Measurements from ENCODE around the gene DNAJC11. TPM values are rescaled to one million over a fixed set of nuclear protein-coding genes. Genes with fewer than 3 reads are reported as not detected.
"Not testable (repeated sequence)": the region's sequence is repeated elsewhere in the genome, so short reads cannot be mapped to it uniquely, and the experiment has no call there.

Gene DNAJC11
- polyA plus RNA-seq, 2 of the 4 experiments (the other 2 are of a cell fraction), result 35.7 to 48.5 TPM

- peak overlapping the region; percentile 90 for H3K4me2 ChIP-seq
- ChIA-PET CTCF (interaction anchor here (0.6 to 2.3 kb wide), 4 partner anchors 12 to 47 kb away, joined by 3 to 6 read pairs (median 4); partner anchors contain the start of genes NOL9 and TAS1R1), POLR2A (interaction anchor here (0.7 kb wide), 1 partner anchor 20 kb away, joined by 3 read pairs; the partner anchor contains the start of gene ZBTB48)
- TF ChIP-seq CBX2 (IDR thresholded peaks at IDR 0.05; ENCODE audit: borderline replicate concordance, low read depth) (no peak), KDM1A (IDR thresholded peaks at IDR 0.05; ENCODE audit: low read depth) (no peak), HMGXB4 (CRISPR knock-in tag; IDR thresholded peaks at IDR 0.05; ENCODE audit: borderline replicate concordance) (no peak), CEBPB (IDR thresholded peaks at IDR 0.05) (no peak), FOSB (CRISPR knock-in tag; IDR thresholded peaks at IDR 0.05) (no peak), USF2 (IDR thresholded peaks at IDR 0.05) (no peak), ELK1 (IDR thresholded peaks at IDR 0.05; ENCODE audit: low read depth, low read length) (no peak), EHMT2 (IDR thresholded peaks at IDR 0.05; ENCODE audit: low read depth) (no peak), PBX3 (IDR thresholded peaks at IDR 0.05) (no peak), HEYL (CRISPR knock-in tag; IDR thresholded peaks at IDR 0.05) (no peak), CHD4 (IDR thresholded peaks at IDR 0.05; ENCODE audit: borderline replicate concordance) (no peak), SREBF2 (IDR thresholded peaks at IDR 0.05) (no peak), ZNF302 (CRISPR knock-in tag; IDR thresholded peaks at IDR 0.05) (no peak), ATOH8 (CRISPR knock-in tag; IDR thresholded peaks at IDR 0.05; ENCODE audit: low read depth) (no peak), KDM5A (IDR thresholded peaks at IDR 0.05) (no peak), BHLHE40 (IDR thresholded peaks at IDR 0.05; ENCODE audit: low read depth, low read length) (no peak), EP300 (IDR thresholded peaks at IDR 0.05) (no peak), ZFP36 (IDR thresholded peaks at IDR 0.05; ENCODE audit: borderline replicate concordance, partially characterized antibody) (no peak)
- peak overlapping the region; percentile 81 to 93 for H3K27ac ChIP-seq
- no peaks in the 10 kb centered on the region for H3K9me3 ChIP-seq
- peaks cover 13% of the 10 kb centered on the region; the same call in 2 of the 3 replicates for H3K4me1 ChIP-seq
- ATAC-seq (peak in 1 of 2 experiments; percentile 12; a peak in 3 of 6 replicates), FAIRE-seq (no peak), DNase-seq (ENCODE audit: low read depth in 1 of 2, low spot score in 1 of 2) (no peak)
- H3K4me3 ChIP-seq, result peak overlapping the region; percentile 72
- 30% methylated on average over 10 of the region's 10 CpGs for WGBS (ENCODE audit: missing lambda C conversion rate)
Observed at GRCh38 chr1:6600410-6601048, 101.1 kb downstream of the DNAJC11 start.

- 90% methylated on average over 8 of the region's 8 CpGs for WGBS (ENCODE audit: missing lambda C conversion rate)
- H3K4me2 ChIP-seq, result peak overlapping the region; percentile 90
- H3K9me3 ChIP-seq; DNase-seq (ENCODE audit: low read depth in 1 of 2, low spot score in 1 of 2); ATAC-seq; FAIRE-seq; POLR2A ChIA-PET: not testable (repeated sequence)
- H3K4me3 ChIP-seq, result peak overlapping the region; percentile 72; the same call in 2 of the 3 replicates
- CTCF ChIA-PET, result interaction anchor here (0.6 to 2.3 kb wide), 4 partner anchors 11 to 47 kb away, joined by 3 to 6 read pairs (median 4); partner anchors contain the start of genes NOL9 and TAS1R1
- H3K4me1 ChIP-seq, result peaks cover 13% of the 10 kb centered on the region; the same call in 2 of the 3 replicates
- H3K27ac ChIP-seq, result peak overlapping the region; percentile 81 to 93; a peak in 4 of 6 replicates
Observed at GRCh38 chr1:6599991-6600390, 101.6 kb downstream of the DNAJC11 start.

All from A549 (cell line).